HG02763 (cell line): ENCODE data around the gene TSPOAP1.

ENCODE experiments used
- ATAC-seq: cut with Tn5 transposase; IDR thresholded peaks from one replicate; pipeline ENCODE4 v1.9.1; 2021; ENCODE audit warnings: mild to moderate bottlenecking, moderate library complexity; ENCODE audit not compliant: unreplicated experiment

TSPOAP1 gene

DNA sequence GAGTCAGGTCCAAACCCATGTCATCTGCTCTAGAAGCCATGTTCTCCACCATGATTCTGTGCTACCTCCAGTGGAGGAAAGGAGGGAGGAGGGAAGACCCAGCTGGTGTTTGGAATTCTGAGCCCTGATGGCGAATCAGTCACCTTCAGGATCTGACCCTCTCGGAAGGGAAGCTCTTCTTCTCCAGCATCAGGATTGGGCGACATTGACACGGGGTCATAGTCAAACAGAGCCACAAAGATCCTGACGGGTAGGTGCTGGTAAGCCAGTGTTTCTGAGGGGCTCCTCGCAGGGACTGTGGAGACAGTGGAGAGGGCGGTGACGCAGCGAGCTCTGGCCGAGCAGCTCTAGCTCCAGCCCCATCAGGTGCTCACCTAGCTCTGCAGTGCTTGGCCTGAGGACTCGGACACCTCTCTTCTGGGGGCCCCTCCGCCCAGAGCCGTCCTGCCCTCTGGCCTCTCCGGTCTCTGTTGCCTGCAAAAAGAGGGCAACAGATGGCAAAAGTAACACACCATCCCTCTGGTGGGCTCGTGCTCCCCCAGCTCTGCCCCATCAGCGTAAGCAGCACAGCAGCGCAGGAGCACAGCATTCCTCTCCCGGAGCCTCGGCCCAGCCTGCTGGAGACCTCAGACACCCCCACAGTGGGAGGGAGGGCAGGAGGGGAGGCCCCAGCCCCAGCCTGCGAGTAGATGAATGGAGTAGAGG lies 21.0 kb downstream of the TSPOAP1 start:
- no peak for ATAC-seq

DNA sequence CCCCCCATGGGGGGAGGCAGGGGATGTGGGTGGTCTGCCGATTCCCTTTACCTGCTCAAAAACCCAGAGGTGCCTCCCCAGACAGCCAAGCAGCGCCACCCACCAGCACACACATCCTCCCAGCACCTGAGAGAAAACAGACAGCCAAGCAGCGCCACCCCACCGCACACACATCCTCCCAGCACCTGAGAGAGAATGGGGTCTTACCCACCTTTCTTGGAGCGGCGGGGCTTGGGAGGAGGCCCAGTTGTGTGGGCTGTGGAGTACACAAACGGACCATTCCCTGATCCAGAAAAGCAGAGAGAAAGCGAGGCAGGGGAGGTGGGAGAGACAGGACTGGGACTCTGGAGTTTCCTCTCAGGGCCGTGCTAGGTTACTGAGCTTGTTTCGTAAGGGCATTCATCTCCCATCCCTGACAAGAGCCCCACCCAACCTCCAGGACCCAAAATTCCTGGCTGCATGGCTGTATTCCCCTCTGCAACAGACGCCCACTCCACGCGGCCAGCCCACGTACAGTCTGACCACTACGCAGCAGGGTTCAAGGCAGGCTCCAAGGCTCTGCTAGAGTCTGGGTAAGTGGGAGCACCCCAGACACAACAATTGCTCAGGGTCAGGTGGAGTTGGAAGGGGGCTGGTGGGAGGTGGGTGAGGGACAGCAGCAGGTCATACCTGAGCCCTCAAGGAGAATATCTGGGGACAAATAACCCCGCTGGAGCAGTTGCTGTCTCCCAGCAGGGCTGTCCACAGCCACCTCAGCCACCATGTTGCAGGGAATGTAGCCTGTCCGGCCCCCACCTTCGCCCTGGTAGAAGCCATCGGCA lies 22.3 kb downstream of the TSPOAP1 start:
- ATAC-seq: no peak

DNA sequence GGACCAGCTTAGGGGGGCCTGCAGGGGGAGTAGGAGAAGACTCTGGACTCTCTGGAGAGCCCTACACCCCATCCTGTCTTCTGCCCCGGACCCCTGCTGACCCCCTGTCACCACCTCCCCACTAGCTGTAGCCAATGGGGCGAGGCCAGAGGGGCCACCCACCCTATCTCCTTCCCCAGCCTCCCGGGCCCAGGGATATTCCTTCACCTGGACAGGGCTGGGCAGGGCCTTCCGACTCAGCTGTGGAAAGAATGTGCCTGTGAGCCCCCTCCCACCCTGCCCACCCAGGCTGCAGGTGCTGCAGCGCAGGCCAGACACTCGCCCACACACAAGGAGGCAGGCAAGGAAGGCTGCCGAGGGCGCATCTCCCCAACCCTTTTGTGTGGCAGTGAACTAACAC lies 23.0 kb downstream of the TSPOAP1 start:
- ATAC-seq: no peak

GRCh38 chr17:58304750-58305486 lies 23.7 kb downstream of the TSPOAP1 start:
- ATAC-seq: no peak

GRCh38 chr17:58303971-58304749 lies 24.4 kb downstream of the TSPOAP1 start:
- no peak for ATAC-seq

GRCh38 chr17:58302919-58303585 lies 25.5 kb downstream of the TSPOAP1 start:
- no peak for ATAC-seq

- ATAC-seq: no peak
These were observed 26.2 kb downstream of the TSPOAP1 start for GRCh38 chr17:58302171-58302918.

DNA sequence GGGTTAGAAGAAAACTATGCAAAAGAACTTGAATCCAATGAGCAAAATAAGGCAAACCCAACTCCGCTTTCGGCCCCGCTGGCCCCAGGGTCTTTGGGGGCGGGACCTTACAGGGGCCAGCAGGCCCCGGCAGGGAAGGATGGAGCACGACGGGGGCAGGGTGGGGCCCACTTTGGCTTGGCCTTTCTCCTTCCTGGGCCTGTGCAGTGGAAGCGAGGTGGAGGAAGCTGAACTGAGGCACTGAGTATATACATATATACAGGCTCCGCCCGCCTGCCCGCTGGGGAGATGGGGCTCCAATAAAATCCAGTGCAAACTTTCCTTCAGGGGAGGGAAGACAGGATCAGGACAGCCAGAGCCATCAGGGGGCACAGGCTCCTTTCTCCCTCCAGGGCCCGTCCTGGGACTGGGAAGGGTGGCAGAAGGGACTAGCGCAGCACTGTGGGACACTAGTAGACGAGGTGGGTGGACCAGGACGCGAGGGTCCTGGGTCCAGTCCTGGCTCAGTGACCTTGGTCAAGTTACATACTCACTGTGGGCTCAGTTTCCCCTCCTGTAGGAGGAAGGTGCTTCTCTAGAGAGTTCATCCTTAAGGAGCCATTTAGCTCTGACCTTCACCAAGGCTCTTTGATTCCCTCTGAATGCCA lies 27.0 kb downstream of the TSPOAP1 start:
- no peak for ATAC-seq

- ATAC-seq: no peak
These were observed 28.3 kb downstream of the TSPOAP1 start for GRCh38 chr17:58300336-58300735.

DNA sequence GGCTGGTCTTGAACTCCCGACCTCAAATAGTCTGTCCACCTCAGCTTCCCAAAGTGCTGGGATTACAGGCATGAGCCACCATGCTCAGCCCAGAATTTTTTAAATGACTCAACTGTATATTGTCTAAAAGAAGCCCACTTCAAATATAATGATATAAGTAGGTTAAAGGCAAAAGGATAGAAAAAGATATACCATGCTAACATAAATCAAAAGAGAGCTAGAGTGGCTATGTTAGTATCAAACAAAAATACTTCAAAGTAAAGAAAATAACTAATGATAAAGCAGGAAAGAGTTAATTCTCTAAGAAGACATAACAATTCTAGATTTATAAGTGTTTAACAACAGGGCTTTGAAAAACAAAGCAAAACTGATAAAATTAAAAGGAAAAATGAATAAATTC lies 34.6 kb downstream of the TSPOAP1 start:
- no peak for ATAC-seq

DNA sequence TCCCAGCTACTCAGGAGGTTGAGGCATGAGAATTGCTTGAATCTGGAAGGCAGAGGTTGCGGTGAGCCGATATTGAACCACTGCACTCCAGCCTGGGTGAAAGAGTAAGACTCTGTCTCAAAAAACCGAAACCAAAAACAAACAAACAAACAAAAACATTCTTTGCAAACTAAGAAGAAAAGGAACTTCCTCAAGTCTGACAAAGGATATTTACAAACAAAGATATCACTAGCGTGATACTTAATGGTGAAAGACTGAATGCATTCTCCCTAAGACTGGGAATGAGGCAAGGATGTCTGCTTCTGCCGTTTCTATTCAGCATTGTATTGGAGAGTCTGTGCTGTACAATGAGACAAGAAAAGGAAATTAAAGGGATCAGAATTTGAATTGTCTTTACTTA lies 37.3 kb downstream of the TSPOAP1 start:
- no peak for ATAC-seq

GRCh38 chr17:58289869-58290268 lies 38.7 kb downstream of the TSPOAP1 start:
- ATAC-seq: no peak

DNA sequence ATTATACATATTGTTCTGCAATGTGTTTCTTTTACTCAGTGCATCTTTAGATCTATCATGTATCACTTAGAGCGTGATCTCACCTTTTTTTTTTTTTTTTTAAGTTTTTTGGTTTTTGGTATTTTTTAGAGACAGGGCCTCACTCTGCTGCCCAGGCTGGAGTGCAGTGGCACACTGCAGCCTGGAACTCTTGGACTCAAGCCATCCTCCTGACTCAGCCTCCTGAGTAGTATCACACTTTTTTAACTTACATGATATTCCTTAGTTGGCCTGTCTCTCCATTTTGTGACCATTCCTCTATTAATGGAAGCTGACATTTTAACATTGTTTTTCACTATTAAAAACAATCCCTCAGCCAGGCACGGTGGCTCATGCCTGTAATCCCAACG lies 43.2 kb downstream of the TSPOAP1 start:
- ATAC-seq: no peak

DNA sequence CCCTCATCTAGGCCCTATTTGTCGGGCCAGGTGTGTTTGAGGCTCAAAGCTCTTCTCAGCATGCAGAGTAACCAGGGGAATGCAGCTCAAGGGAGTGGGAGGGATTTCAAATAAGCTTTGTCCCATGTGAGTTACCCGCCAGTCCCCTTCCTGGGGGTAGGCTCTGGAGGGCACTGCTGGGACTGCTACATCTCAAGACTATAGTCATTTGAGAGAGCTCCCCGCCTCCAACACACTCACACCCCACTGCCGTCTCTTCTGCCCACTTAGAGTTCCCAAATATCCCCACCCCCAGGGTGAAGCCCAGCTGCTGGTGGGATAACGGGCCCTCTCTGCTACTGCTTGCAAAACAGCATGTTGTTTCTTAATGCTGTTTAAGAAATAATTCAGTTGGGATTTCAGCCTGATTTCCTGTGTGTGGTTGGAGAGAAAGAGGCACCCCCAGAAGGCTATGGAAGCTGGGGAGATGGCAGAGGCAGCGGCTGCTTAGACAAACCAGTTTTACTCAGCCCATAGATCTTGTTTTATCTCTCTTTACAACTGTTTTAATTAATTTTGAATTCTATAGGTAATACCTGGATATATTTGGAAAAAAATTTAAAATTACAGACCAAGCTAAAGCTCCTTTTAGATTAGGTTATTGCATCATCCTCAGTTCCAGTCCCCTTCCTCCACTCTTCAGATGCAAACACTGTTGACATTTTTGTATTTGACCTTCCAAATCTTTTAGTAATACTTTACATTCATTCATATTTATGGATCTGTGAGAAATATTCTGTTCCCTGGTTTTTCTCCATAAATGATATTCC lies 43.8 kb downstream of the TSPOAP1 start:
- ATAC-seq: no peak

- ATAC-seq: no peak
These were observed 44.7 kb downstream of the TSPOAP1 start for GRCh38 chr17:58283674-58284612.

- no peak for ATAC-seq
These were observed 46.2 kb downstream of the TSPOAP1 start for GRCh38 chr17:58282442-58282841.

- ATAC-seq: no peak
These were observed 47.0 kb downstream of the TSPOAP1 start for GRCh38 chr17:58281511-58282011.
